NCI-H345 (cell line): ENCODE measurements around the gene CPB2.
A peak's percentile ranks its signal among the peaks of the same experiment; 100 is the strongest.

Source experiments
- DNase-seq: peaks from one replicate; lab custom pipeline; 2025; lab: John Stamatoyannopoulos, UW

The CPB2 gene

DNA sequence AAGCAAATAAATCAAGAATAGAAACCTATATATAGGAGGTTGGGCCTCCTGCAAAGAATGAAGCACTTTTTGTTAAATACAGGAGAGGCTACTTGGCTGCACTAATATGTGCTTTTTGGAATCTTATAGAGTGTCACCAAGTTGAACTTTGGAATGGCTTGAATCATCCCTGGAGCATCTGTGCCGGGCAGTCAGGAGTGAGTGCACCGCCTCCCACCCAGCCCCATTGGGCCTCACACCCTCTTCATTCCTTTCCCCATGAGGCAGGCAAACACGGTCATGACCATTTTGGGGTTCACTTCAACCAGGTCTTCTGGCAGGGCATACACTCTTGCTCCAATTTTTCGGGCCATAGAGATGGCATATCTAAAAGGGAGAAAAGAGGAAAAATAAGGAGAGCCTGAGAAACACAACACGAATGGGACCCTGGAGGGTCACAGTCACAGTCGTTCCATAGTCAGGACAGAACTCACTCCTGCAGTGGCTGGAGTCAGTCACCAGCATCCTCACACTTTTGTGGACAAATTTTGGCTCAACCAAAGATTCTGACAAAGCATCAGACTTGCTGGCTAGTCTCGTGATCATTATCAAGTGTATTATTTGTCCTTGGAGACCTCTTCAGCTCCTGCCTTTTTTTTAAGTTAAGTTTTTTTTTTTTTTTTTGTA is 22.7 kb upstream of the CPB2 start:
- no peak for DNase-seq

DNA sequence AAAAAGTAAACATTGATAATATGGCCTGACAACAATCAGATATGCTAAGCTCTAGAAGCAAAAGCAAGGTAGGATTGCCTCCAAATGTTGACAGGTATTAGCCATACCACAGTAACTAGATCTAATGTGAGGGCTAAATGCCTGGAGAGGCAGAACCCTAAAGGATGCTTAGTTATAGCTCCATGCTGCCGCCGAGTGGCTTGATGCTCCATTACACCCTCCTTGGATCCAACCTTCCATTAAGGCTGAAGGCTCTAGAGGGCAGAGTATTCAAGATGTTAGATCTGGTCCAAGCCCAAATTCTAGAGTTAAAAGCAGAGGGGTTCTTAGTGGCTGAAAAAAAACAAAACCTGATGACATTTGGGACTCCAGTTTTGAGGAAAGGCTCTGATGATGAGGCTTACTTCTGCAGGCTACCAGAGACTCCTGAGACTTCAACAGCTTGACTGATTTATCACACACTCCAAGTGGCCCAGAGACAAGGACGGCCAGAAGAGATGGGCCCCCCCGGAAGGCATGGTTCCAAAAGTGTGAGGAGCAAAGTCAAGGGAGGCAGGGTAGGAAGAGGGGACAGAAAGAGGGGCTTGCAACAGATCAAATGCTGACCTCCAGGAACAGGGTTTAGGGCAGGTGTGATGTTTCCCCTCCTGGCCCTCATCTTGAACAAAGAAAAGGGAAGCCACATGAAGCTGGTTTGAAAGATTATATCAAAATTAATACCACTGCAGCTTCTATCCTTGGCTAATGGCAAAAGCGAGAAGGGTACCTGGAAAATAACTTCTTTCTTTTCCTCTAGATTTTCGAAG is 21.9 kb upstream of the CPB2 start:
- DNase-seq, result peak; percentile 51

DNA sequence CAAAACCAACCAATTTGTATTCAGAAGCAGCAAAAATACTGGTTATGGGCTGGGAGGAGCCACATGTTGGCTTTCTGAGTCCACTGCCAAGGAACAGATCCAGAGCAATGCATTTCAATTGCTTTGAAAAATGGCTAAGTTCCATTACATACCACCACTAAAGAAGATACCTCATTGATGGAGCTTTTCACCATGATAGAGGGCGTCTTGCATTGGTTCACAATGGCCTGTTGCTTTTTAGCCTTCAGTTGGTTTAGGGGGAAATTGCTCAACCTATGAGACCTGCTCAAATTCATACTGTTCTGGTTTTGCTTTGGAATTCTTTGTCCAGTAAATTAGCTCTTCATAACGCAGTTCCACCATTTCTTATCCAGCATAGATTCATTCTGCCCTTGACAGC is 21.2 kb upstream of the CPB2 start:
- no peak for DNase-seq

DNA sequence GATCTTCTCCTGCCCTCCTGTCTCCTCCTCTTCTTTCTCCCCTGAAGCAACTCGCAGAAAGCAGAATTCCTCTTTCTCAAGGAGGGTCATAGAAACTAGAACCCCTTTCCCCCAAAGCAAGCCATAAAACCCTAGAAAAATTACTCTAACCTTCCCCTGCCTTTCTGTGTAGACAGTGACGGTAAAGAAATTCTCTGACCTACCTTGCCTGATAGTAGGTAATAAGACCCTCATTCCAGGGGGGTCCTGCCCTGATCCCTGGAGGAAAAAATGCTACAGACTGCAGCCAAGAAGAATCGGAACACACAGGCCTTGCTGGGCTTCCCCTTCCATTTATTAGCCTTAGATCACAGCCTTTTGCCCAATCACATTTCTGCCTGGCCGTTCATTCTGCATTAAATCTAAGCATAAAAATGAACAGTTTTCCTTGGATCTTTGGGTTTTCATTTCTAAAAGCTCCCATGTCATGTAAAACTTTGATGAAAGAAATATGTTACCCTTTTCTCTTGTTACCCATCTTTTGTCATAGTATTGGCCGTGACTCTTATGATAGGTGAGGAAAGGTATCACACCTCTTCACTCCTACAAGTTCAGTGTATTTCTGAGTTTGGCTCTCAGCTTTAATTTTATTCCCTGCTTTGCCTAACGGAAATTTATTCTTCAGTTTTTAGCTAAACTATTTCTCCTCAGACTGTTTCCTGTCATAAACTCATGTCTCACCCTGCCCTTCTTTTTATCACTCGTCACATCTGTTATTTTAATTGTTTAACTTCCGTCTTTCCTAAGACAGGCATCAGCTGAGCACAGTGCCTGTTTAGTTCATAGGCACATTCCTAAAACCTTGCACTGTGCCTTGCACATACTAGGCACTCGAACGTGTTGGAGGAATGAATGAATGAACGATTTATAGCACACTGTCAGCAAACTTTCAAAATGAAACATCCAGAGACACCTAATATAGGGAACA is 20.4 kb upstream of the CPB2 start:
- DNase-seq, result no peak

DNA sequence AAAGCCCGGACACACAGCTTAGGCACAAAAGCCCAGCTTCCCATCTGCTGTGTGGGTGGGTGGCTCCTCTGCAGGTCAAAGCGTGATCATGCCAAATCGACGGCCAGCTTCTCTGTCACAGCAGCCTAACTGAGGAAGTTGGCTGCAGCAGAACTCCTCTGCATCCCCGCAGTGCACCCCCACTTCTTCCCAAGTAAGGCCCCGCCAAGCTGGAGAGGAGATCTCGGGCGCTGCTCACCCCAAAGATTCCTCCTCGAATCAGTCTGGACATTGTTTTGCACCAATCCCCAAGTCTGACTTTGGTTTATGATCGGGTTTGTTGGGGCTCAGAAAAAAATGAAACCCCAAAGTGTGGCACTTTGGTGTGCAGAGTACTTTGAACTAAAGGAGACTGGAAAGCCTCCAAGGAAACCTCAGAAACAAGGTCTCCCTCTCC is 19.7 kb upstream of the CPB2 start:
- no peak for DNase-seq

DNA sequence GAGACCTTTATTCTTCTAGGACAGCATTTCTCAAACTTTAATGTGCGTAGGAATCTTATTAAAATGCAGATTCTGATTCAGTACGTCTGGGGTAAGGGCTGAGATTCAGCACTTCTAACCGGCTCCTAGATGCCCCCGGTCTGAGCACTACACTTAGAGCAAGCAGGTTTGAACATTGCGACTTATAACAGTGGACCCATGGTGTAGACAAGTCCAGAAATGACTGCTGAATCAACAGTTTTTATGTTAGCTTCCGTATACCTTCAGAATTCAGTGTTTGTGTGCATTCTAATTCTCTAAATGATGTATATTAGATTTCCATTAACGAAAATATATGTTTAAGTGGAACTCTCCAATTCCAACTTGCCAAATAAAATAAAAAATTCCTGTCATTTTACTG is 17.5 kb upstream of the CPB2 start:
- DNase-seq, result no peak

DNA sequence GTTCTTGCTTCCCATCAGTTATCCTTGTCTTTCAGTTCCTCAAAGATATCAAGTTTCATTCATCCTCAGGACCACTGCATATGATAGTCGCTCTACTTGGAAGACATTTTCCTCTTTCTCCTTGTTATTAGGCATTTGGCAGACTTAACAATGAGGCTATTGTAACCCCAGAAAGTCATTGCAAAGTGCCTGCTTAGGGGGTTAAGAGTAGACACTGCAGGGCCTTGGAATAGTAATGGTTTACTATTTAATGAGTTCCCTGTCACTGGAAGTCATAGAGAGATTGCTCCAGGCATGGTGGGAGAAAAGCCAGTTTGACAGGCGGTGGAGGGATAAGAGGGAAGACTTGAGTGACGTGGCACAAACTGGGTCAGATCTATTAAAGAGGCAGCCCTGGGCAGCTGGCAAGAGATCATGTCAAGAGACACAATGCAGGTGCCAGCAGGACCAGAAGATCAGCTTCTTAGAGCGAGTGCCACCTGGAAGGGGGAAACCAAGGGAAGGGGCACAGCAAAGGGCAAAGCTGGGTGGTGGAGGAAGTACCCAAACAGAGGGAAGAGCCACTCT is 16.8 kb upstream of the CPB2 start:
- DNase-seq, result no peak

DNA sequence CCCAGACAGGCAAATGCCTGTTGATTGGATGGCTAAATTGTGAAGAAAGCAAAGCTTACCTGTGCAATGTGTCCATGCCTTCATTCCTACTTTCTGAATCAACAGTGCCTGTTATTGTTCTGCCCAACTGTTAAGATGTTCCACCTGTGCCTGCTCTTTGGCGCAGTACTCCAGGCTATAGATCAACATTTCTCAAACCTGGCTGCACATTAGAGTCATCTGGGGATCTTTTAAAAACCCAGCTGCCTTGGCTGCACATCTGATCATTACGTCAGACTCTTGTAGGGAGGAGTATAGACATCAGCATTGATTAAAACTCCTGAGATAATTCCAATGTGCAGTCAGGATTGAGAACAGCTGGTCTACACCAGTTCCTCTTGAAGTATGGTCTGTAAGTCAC is 16.2 kb upstream of the CPB2 start:
- DNase-seq, result no peak

DNA sequence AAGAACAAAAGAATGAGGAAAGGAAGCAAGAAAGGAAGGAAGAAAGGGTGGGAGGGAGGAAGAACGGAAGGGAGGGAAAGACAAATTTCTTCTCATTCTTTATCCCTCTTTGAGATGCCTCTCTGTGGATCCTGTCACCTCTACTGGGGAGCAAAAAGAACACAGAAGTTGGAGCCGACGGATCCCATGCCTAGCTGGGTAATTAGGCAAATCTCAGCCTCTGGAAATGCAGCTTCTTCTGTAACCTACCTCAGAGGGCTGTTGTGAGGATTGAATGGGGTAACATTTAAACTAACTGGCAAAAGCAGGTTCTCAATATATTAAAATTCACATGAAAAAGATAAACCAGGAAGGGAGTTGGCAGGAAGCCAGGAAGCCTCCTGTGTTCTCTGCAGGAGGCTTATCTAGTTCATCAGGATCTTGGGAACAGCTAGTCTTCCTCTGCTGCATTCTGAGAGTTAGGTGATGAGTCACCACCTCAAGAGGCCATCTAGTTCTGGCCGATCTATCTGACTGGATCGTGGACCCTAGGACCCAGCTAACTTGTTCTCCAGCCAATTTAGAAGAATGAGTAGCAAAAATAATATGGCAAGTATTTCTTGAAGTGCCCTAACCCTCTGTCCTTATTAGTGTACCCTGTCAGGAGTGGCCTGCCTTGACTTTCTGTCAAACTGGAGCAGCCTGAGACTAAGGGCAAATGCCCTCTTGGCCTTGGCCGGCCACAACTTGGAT is 15.2 kb upstream of the CPB2 start:
- DNase-seq, result peak; percentile 9

DNA sequence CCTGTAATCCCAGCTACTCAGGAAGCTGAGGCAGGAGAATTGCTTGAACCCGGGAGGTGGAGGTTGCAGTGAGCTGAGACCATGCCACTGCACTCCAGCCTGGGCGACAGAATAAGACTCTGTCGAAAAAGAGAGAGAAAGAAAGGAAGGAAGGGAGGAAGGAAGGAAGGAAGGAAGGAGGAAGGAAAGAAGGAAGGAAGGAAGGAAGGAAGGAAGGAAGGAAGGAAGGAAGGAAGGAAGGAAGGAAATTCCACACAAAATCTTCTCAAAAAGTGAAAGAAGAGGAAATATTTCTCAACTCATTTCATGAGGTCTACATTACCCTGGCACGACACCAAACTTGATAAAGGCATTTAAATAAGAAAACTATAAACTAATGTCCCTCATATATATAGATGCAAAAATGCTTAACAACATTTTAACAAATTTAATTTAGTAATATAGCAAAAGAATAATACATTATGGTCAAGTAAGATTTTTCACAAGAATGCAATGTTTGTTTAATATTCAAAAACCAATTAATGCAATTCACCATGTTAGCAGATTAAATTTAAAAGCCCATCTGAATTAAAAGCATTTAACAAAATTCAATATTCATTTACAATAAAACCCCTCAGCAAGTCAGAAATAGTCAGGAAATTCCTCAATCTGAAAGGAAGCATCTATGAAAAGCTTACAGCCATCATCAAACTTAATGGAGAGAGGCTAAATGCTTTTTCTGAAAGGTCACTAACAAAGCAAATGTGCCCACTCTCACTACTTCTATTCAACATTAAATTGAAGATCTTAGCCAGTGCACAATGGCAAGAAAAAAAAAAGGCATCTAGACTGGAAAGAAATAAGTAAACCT is 12.0 kb upstream of the CPB2 start:
- DNase-seq, result no peak

DNA sequence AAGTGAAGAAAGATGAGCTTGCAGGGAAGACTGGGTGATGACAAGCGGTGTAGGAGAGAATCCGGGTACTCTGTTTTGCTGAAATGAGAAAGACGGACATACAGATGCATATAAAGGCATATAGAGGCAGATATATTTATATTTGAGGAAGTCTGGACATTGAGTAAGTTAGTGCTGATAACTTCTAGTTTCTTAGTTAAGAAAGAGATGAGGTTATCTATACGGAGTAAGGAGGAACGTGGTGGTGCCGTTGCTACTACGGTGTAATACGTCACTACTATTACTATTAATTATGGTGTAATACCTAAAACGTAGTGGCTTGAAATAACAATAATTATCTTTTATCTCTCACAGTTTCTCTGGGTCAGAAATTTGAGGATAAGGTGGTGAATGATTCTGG is 9.8 kb upstream of the CPB2 start:
- DNase-seq, result no peak

DNA sequence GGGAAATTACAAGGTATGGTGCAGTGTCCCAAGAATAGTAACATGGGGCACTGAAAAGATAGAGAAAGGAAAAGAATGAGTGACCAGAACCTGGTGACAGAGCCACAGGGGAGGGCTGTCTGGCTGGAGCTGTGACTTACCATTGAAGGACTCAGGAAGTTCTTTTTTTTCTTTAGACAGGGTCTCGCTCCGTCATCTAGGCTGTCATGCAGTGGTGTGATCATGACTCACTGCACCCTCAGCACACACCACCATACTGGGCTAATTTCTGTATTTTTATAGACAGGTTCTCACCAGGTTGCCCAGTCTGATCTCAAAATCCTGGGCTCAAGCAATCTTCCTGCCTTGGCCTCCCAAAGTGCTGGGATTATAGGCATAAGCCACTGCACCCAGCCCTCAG is 8.8 kb upstream of the CPB2 start:
- no peak for DNase-seq

DNA sequence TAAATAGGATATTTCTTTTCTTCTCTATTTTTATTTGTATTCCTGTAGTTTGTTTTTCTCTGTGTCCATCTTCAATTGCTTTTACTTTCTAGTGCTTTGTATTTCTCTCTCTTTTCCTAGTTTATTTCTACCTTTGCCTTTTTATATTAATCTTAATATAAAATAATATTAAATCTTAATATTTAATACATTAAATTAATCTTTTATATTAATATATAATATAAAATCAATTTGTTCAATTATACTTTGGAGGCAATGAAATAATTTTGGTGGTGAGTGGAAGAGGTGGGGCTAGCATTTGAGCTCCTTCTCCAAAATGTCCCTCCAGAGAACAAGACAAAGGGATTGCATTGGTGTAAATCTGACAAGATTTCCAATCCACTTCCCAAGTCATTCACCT is 6.3 kb upstream of the CPB2 start:
- no peak for DNase-seq

DNA sequence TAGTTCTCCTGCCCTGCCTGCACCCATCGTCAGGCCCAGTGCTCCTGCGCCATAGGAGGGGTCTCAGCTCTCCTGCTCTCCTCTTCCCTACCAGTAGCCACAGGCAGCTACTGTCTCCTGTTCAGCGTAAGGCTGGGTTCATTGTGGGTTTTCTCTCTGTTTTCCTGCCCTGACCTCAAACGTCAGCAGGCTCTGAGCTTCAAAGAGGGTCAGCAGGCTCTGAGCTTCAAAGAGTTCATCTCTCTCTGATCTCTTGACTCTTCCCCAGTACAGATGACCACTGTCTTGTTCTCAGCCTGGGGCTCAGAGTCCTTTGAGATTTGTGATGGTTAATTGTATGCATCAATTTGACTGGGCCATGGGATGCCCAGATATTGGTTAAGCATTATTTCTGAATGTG is 4.6 kb upstream of the CPB2 start:
- DNase-seq, result no peak

DNA sequence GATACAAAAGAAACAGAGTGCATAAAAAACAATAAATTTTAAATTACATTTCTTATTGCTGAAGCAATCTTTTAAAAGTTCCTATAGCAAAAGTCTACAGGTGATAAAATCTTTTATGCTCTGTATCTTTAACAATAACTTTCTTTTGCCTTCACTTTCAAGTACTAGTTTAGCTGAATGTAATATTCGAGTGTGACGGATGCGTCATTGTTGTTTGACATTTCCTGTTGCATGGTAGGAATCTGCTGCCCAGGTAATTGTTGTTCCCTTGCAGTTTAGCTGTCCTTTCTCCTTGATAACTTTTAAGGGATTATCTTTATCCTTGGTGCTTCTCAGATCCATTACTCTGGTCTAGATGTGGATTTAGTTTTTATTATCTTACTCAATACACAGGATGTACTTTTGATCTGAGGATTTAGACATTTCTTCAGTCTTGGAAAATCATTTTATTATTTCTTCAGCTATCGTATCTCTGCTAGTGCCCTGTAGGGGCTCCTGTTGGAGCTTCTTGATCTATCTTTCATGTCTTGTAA is 2.1 kb upstream of the CPB2 start:
- DNase-seq, result no peak

DNA sequence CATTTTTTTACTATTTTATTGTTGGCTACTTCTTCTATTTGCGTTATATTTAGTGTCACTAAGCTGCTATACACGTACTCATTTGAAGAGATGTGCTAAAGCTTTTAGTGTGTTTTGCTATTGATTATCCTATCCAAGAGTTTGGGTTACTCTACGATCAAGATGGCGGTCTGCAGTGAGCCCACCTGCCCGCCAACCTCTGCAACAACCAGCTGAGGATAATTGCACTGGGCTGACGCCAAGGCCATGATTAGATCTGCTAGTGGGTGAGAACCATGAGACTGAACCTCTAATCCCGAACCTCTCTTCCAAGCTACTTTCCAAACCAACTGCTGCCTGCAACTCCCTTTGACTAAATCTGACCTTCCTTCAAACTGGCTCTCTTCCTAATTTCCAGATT is 1.8 kb downstream of the CPB2 start:
- DNase-seq, result no peak

DNA sequence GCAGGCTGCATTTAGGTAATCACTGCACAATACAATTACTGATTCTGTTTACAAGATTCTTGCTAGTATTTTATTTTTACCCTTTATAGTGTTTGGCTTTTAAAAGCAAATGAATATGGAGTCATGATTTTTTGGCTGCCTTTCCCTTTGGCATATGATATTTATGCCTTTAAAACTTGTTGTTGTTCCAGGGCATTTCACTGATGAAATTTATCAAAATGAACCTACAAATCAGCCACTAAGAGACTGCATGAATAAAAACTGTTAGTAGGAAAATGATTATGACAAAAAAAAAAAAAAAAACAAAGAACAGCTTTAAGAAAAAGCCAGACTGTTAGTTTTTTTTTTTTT is 2.6 kb downstream of the CPB2 start:
- no peak for DNase-seq

DNA sequence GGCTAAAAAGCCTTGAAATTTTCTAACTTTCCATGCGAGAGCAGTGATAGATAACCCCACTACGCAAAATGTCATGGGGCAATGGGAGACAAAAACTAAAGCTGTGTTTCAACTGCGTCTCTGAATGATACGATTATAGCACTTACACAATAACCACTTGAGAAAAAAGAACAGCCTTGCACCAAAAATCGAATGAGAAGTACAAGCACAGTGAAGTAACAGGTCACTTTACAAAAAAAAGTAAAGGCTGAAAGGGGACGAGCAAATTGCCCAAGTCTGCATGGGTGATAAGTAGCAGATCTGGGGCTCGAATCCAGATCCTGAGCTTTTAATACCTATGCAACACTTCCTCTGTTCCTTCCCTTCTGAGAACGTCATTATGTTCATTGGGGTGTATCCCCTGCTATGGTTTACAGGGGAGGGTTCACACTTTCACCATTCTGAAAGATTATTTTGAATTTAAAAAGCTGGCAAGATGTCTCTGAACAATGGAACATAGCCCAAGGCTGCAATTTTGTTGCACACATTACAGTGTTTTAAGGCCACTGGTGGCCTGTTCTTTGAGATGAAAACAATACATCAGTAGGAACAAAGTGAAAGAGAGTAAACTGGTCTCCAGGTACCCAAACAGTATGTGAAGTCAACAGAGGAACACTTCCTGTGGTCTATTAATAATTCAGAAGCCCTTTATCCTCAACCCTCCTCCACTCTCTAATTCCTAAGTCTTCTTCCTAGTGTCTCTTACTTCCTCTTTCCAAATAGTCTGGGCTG is 3.2 kb downstream of the CPB2 start:
- no peak for DNase-seq

DNA sequence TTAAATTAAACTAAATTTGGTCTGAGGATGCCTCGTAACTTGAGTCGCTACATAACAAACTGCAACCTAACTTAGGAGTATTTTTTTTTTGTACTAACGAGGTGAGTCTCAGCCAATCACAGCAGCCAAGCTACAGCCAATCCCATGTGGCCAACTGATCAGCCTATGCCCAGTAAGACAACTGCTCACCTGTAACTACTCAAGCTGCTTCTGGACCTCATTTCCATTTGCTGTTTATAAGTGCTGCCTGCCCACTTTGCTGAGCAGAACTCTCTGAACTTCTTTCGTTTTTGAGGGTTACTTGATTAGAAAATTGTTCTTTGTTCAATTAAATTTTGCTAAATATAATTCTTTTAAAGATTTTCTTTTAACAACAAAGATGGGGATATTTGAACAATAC is 3.8 kb downstream of the CPB2 start:
- no peak for DNase-seq
